MCF 10A (cell line): ENCODE results near the gene SNTG2. TPM values are rescaled to one million over a fixed set of nuclear protein-coding genes. Genes with fewer than 3 reads are reported as not detected.

Experiments used
- BruUV-seq: library from RNA; stranded (reverse); fragments of 400-500 nt; replicated peaks from 2 replicates; lab custom pipeline; 2021; lab: Mats Ljungman, UMichigan
- CTCF ChIA-PET: fragments of 300-600 bp; sonication (Branson Sonifier 250); formaldehyde crosslinking; extraction: SDS; loops from one replicate; lab custom pipeline; 2021; ENCODE audit warnings: antibody characterized with exemption, inconsistent platforms; lab: Yijun Ruan, JAX
- POLR2A ChIA-PET: fragments of 300-600, 350-650 bp; sonication (Branson Sonifier 250); formaldehyde crosslinking; extraction: SDS; loops from one replicate; lab custom pipeline; 2020; ENCODE audit warnings: antibody characterized with exemption, inconsistent platforms; lab: Yijun Ruan, JAX
- DNase-seq: peaks from one replicate; pipeline ENCODE4 v3.0.0-alpha.2; 2018; ENCODE audit not compliant: unreplicated experiment
- H3K27ac Mint-ChIP-seq: one replicate; pipeline ENCODE4 v1.8.0; 2022; ENCODE audit warnings: mild to moderate bottlenecking, low read depth, mixed read lengths; ENCODE audit not compliant: unreplicated experiment
- H3K27me3 Mint-ChIP-seq: one replicate; pipeline ENCODE4 v1.8.0; 2022; ENCODE audit warnings: mixed read lengths; ENCODE audit not compliant: insufficient read depth, unreplicated experiment
- H3K36me3 Mint-ChIP-seq: one replicate; pipeline ENCODE4 v1.8.0; 2022; ENCODE audit warnings: mild to moderate bottlenecking, moderate library complexity, mixed read lengths; ENCODE audit not compliant: insufficient read depth, unreplicated experiment
- H3K4me1 Mint-ChIP-seq: one replicate; pipeline ENCODE4 v1.8.0; 2022; ENCODE audit warnings: mixed read lengths; ENCODE audit not compliant: insufficient read depth, unreplicated experiment
- H3K4me3 Mint-ChIP-seq: one replicate; pipeline ENCODE4 v1.8.0; 2022; ENCODE audit warnings: mild to moderate bottlenecking, moderate library complexity, mixed read lengths; ENCODE audit not compliant: unreplicated experiment
- H3K9me3 Mint-ChIP-seq: one replicate; pipeline ENCODE4 v1.8.0; 2022; ENCODE audit warnings: mixed read lengths; ENCODE audit not compliant: unreplicated experiment
- CTCF ChIP-seq: fragments of 200-600 bp; IDR thresholded peaks from one replicate; pipeline ENCODE4 v1.8.0; 2022; ENCODE audit warnings: antibody characterized with exemption, mild to moderate bottlenecking; ENCODE audit not compliant: unreplicated experiment
- intact Hi-C: fragments of 100-400 bp; cut with micrococcal nuclease; formaldehyde crosslinking; loops from 2 replicates; pipeline ENCODE4 v1.14.1; 2022
- total RNA-seq: library from RNA; stranded (reverse); gene quantifications from 2 replicates; pipeline ENCODE4 v1.2.3, GENCODE V29; 2022

The SNTG2 gene
- total RNA-seq, 1 experiment from 2014 or later: not detected

- no peaks in the 10 kb centered on the region for H3K4me1 Mint-ChIP-seq
- no peaks in the 10 kb centered on the region for H3K9me3 Mint-ChIP-seq
- no peak overlapping the region for H3K27ac Mint-ChIP-seq
- BruUV-seq: no TSS peak
- peaks cover 69% of the 10 kb centered on the region for H3K27me3 Mint-ChIP-seq
- no peak for DNase-seq
- peaks cover 4% of the 10 kb centered on the region for H3K36me3 Mint-ChIP-seq
- H3K4me3 Mint-ChIP-seq: no peak overlapping the region
- TF ChIP-seq CTCF: no peak
- POLR2A ChIA-PET: no interaction called here
- intact Hi-C loops: no loop called here
- CTCF ChIA-PET: interaction anchor here (0.5 to 1.1 kb wide), 2 partner anchors 245 to 856 kb away, joined by 3 to 4 read pairs; no protein-coding TSS in a partner anchor
Observed at GRCh38 chr2:1300284-1300683, 349.6 kb downstream of the SNTG2 start.

- CTCF ChIA-PET: no interaction called here
Observed at GRCh38 chr2:1301056-1301455, 350.4 kb downstream of the SNTG2 start.

GRCh38 chr2:1305342-1306013, 354.8 kb downstream of the SNTG2 start:
- POLR2A ChIA-PET: no interaction called here
- intact Hi-C loops: no loop called here
- no TSS peak for BruUV-seq
- no peak for DNase-seq
- no peak for TF ChIP-seq CTCF
- CTCF ChIA-PET: no interaction called here
- H3K9me3 Mint-ChIP-seq: no peaks in the 10 kb centered on the region
- no peak overlapping the region for H3K27ac Mint-ChIP-seq
- H3K27me3 Mint-ChIP-seq: peaks cover 48% of the 10 kb centered on the region
- no peak overlapping the region for H3K4me3 Mint-ChIP-seq
- H3K36me3 Mint-ChIP-seq: peaks cover 4% of the 10 kb centered on the region
- no peaks in the 10 kb centered on the region for H3K4me1 Mint-ChIP-seq

More at GRCh38 chr2:1301056-1301455, 350.4 kb downstream of the SNTG2 start:
- Mint-ChIP-seq H3K36me3 (peaks cover 4% of the 10 kb centered on the region), H3K4me1 (no peaks in the 10 kb centered on the region), H3K4me3 (no peak overlapping the region), H3K27me3 (peaks cover 70% of the 10 kb centered on the region), H3K27ac (no peak overlapping the region), H3K9me3 (no peaks in the 10 kb centered on the region)
- DNase-seq: no peak
- BruUV-seq: no TSS peak
- POLR2A ChIA-PET: no interaction called here
- intact Hi-C loops: no loop called here
- no peak for TF ChIP-seq CTCF

- CTCF ChIA-PET: no interaction called here
- Mint-ChIP-seq H3K27me3 (peaks cover 41% of the 10 kb centered on the region), H3K27ac (no peak overlapping the region)
Observed at GRCh38 chr2:1306014-1306686, 355.5 kb downstream of the SNTG2 start.

More at GRCh38 chr2:1306014-1306686, 355.5 kb downstream of the SNTG2 start:
- Mint-ChIP-seq H3K4me1 (no peaks in the 10 kb centered on the region), H3K36me3 (peaks cover 1% of the 10 kb centered on the region), H3K9me3 (no peaks in the 10 kb centered on the region), H3K4me3 (no peak overlapping the region)
- POLR2A ChIA-PET: no interaction called here
- no peak for DNase-seq
- no TSS peak for BruUV-seq
- no peak for TF ChIP-seq CTCF
- intact Hi-C loops: no loop called here
